Measurements from ENCODE around the gene GPR183.

Gene GPR183

GRCh38 chr13:99246100-99246499 lies 61.1 kb downstream of the GPR183 start:
- no peak for DNase-seq (ENCODE audit: low read depth in 3 of 3)

All from stimulated activated CD4-positive, alpha-beta T cell treated with anti-CD3 and anti-CD28 coated beads, TNF-alpha, amount 100 ng/mL, for 24 hours (primary cell).